Esophagus muscularis mucosa (tissue), 4 donors: ENCODE results near the gene ERBB4. TPM values are rescaled to one million over a fixed set of nuclear protein-coding genes. Genes with fewer than 3 reads are reported as not detected.

Source experiments
- DNase-seq: peaks from one replicate; pipeline ENCODE4 v3.0.0-alpha.2; 2017; ENCODE audit errors: extremely low spot score
- H3K27ac ChIP-seq, 4 donors: fragments of 200-600 bp; sonication (generic); replicated peaks in 1 of 4; 1 replicate in 3 of 4; 2 replicates in 1 of 4; pipeline ENCODE4 v1.5.1; 2016 to 2019; ENCODE audit warnings: mild to moderate bottlenecking in 1 of 4
- H3K27me3 ChIP-seq, 4 donors: fragments of 200-600 bp; sonication (generic); one replicate each; pipeline versions ENCODE4 v1.5.1 to v1.6.0; 2016 to 2019
- H3K36me3 ChIP-seq, 4 donors: fragments of 200-600 bp; sonication (generic); one replicate each; pipeline ENCODE4 v1.5.1; 2016 to 2019
- H3K4me1 ChIP-seq, 4 donors: fragments of 200-600 bp; sonication (generic); one replicate each; pipeline ENCODE4 v1.5.1; 2016 to 2019
- H3K4me3 ChIP-seq, 4 donors: fragments of 200-600 bp; sonication (generic); 1 replicate in 2 of 4; 2 replicates in 2 of 4; pipeline ENCODE4 v1.5.1; 2016 to 2019; ENCODE audit warnings: mild to moderate bottlenecking in 4 of 4, moderate library complexity in 1 of 4
- H3K9me3 ChIP-seq, 4 donors: fragments of 200-600 bp; sonication (generic); 1 replicate in 3 of 4; 2 replicates in 1 of 4; pipeline ENCODE4 v1.5.1; 2016 to 2019
- CTCF ChIP-seq, 3 experiments: fragments of 200-600 bp in 2 of 3; fragments of 450-650 bp in 1 of 3; sonication (generic) in 2 of 3; IDR thresholded peaks; one replicate each; pipeline ENCODE4 v1.5.1; 2017 to 2019; ENCODE audit warnings: antibody characterized with exemption in 3 of 3, mild to moderate bottlenecking in 2 of 3, moderate library complexity in 1 of 3
- EP300 ChIP-seq: sonication (generic); formaldehyde crosslinking; IDR thresholded peaks from one replicate; pipeline ENCODE4 v1.6.1; 2017; ENCODE audit warnings: antibody characterized with exemption
- POLR2A ChIP-seq: fragments of 450-650 bp; IDR thresholded peaks from one replicate; pipeline ENCODE4 v1.6.1; 2017; ENCODE audit warnings: antibody characterized with exemption, moderate library complexity, mild to moderate bottlenecking, low read depth
- POLR2AphosphoS5 ChIP-seq, 2 donors: sonication (generic); formaldehyde crosslinking; IDR thresholded peaks; one replicate each; pipeline ENCODE4 v1.6.1; 2017; ENCODE audit warnings: antibody characterized with exemption in 2 of 2
- WGBS: methylation state at CpG from one replicate; pipeline ENCODE4 v1.1.5; 2018; 5-methylcytosine and 5-hydroxymethylcytosine counted together
- intact Hi-C: fragments of 100-400 bp; cut with DNase I; formaldehyde crosslinking; loops from one replicate; pipeline ENCODE4 v1.15.1; 2023
- total RNA-seq, 4 donors: library from RNA; depleted of rRNA; stranded (reverse); fragments of >200 nt; gene quantifications; one replicate each; pipeline versions ENCODE4 v1.1.0 to v1.2.1, GENCODE V29; 2016

ERBB4 gene
- total RNA-seq, 4 donors from 2014 or later: under 0.01 to 0.19 (median 0.17) TPM

- H3K4me1 ChIP-seq: no peaks in the 10 kb centered on the region
- TF ChIP-seq POLR2A (no peak), EP300 (no peak), POLR2AphosphoS5 (IDR thresholded peaks at IDR 0.05) (no peak), CTCF (IDR thresholded peaks at IDR 0.05) (no peak)
- H3K9me3 ChIP-seq: peaks cover 0 to 8% (median 0%) of the 10 kb centered on the region in 4 donors
- DNase-seq: no peak
- no peak overlapping the region for H3K4me3 ChIP-seq
- H3K27ac ChIP-seq: no peak overlapping the region
- intact Hi-C loops: no loop called here
- WGBS: 15% methylated on average over 8 of the region's 13 CpGs
- H3K36me3 ChIP-seq: no peaks in the 10 kb centered on the region
- peaks cover 0 to 8% (median 0%) of the 10 kb centered on the region in 4 donors for H3K27me3 ChIP-seq
Observed at GRCh38 chr2:212237350-212238095, 301.1 kb downstream of the ERBB4 start.

GRCh38 chr2:212228743-212229171 is 309.8 kb downstream of the ERBB4 start:
- Histone ChIP-seq H3K9me3 (no peaks in the 10 kb centered on the region), H3K4me3 (no peak overlapping the region), H3K36me3 (no peaks in the 10 kb centered on the region), H3K27ac (no peak overlapping the region), H3K4me1 (no peaks in the 10 kb centered on the region), H3K27me3 (no peaks in the 10 kb centered on the region)
- WGBS: 16% methylated on average over 2 of the region's 2 CpGs
- intact Hi-C loops: no loop called here
- no peak for DNase-seq
- no peak for TF ChIP-seq POLR2AphosphoS5 (IDR thresholded peaks at IDR 0.05)
- TF ChIP-seq EP300: no peak
- TF ChIP-seq POLR2A: no peak
- TF ChIP-seq CTCF (IDR thresholded peaks at IDR 0.05): no peak

- no peak for DNase-seq
- H3K27me3 ChIP-seq: no peaks in the 10 kb centered on the region
- H3K9me3 ChIP-seq: no peaks in the 10 kb centered on the region
- no peak overlapping the region for H3K4me3 ChIP-seq
- intact Hi-C loops: no loop called here
- TF ChIP-seq POLR2AphosphoS5 (IDR thresholded peaks at IDR 0.05) (no peak), CTCF (IDR thresholded peaks at IDR 0.05) (no peak), EP300 (no peak), POLR2A (no peak)
- H3K36me3 ChIP-seq: no peaks in the 10 kb centered on the region
- H3K4me1 ChIP-seq: no peaks in the 10 kb centered on the region
- no peak overlapping the region for H3K27ac ChIP-seq
- 48% methylated on average over 4 of the region's 4 CpGs for WGBS
Observed at GRCh38 chr2:212227755-212228154, 310.8 kb downstream of the ERBB4 start.

GRCh38 chr2:212226114-212226513 is 312.5 kb downstream of the ERBB4 start:
- Histone ChIP-seq H3K9me3 (no peaks in the 10 kb centered on the region), H3K27me3 (no peaks in the 10 kb centered on the region), H3K4me3 (no peak overlapping the region), H3K27ac (no peak overlapping the region), H3K4me1 (no peaks in the 10 kb centered on the region), H3K36me3 (no peaks in the 10 kb centered on the region)
- intact Hi-C loops: no loop called here
- TF ChIP-seq POLR2AphosphoS5 (IDR thresholded peaks at IDR 0.05) (no peak), EP300 (no peak), POLR2A (no peak), CTCF (IDR thresholded peaks at IDR 0.05) (no peak)
- no peak for DNase-seq
- WGBS: 85% methylated on average over 1 of the region's 1 CpG

- H3K4me3 ChIP-seq: no peak overlapping the region
- H3K4me1 ChIP-seq: no peaks in the 10 kb centered on the region
- no peak overlapping the region for H3K27ac ChIP-seq
- no peaks in the 10 kb centered on the region for H3K36me3 ChIP-seq
- no peak for DNase-seq
- intact Hi-C loops: no loop called here
- no peaks in the 10 kb centered on the region for H3K9me3 ChIP-seq
- H3K27me3 ChIP-seq: no peaks in the 10 kb centered on the region
- WGBS: 70% methylated on average over 2 of the region's 2 CpGs
- no peak for TF ChIP-seq POLR2AphosphoS5 (IDR thresholded peaks at IDR 0.05)
- no peak for TF ChIP-seq CTCF (IDR thresholded peaks at IDR 0.05)
- TF ChIP-seq EP300: no peak
- no peak for TF ChIP-seq POLR2A
Observed at GRCh38 chr2:212223696-212224095, 314.9 kb downstream of the ERBB4 start.
